Muscle layer of colon (tissue), 2 donors: ENCODE data around the gene SNCA.

Experiments used
- H3K27ac ChIP-seq: one replicate; pipeline ENCODE4 v1.7.0; 2013; ENCODE audit warnings: low read depth, mild to moderate bottlenecking, low read length, moderate library complexity
- H3K27me3 ChIP-seq, 2 donors: one replicate each; pipeline ENCODE4 v1.7.0; 2013; ENCODE audit warnings: low read length in 2 of 2, mild to moderate bottlenecking in 2 of 2; ENCODE audit not compliant: insufficient read depth in 2 of 2, control insufficient read depth in 1 of 2
- H3K36me3 ChIP-seq: one replicate; pipeline ENCODE4 v1.7.0; 2013; ENCODE audit warnings: mild to moderate bottlenecking, low read length; ENCODE audit not compliant: insufficient read depth
- H3K4me1 ChIP-seq: one replicate; pipeline ENCODE4 v1.7.0; 2013; ENCODE audit warnings: mild to moderate bottlenecking, low read length; ENCODE audit not compliant: insufficient read depth
- H3K4me3 ChIP-seq, 2 donors: one replicate each; pipeline ENCODE4 v1.7.0; 2013; ENCODE audit warnings: low read length in 2 of 2, low read depth in 1 of 2, mild to moderate bottlenecking in 1 of 2, moderate library complexity in 1 of 2
- H3K9ac ChIP-seq: one replicate; pipeline ENCODE4 v1.7.0; 2013; ENCODE audit warnings: low read length
- H3K9me3 ChIP-seq: one replicate; pipeline ENCODE4 v1.7.0; 2013; ENCODE audit warnings: mild to moderate bottlenecking, low read length
- donor health status: abdominal sarcoma.
- donor health status: Adenocarcinoma of cecum.

Gene SNCA

DNA sequence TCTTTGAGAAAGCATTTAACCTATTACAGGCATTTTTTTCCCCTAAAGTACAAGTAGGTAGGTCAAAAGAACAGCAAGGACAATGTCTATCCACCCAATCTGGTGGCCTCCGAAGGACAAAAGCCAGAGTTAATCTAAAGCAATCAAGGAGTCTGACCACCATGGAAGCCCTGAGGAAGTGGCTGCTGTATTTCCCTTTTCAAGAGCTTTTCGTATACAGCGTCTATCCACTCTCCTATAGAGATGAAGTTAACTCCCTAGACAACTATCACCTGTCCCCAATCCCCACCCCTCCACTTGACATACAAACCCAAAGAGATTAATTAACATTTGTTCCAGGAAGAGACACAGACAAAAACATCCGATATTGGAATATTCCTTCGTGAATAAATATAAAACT is 85.5 kb downstream of the SNCA start:
- Histone ChIP-seq H3K36me3 (no peaks in the 10 kb centered on the region), H3K27ac (no peak overlapping the region), H3K27me3 (no peaks in the 10 kb centered on the region), H3K9me3 (no peaks in the 10 kb centered on the region), H3K9ac (no peak overlapping the region), H3K4me3 (no peak overlapping the region), H3K4me1 (peaks cover 12% of the 10 kb centered on the region)

DNA sequence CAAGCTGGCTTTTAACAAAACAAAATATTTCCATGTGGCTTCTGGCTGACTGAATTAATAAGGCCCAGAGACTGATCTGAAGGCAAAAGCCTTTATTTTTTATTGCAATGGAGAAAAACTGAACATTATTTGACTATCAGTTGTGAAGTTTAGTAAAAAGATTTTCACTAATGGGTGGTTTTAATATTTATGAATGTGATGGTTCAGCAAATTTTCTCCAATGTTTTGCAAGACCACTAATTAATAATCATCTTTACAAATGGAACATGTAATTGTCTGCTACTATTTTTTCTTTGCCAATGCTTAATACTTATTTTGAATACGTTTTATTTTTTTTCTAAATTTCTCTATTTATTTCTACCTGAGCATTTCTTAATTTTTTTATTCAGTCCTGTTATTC is 90.6 kb downstream of the SNCA start:
- Histone ChIP-seq H3K4me1 (no peaks in the 10 kb centered on the region), H3K27ac (no peak overlapping the region), H3K27me3 (no peaks in the 10 kb centered on the region), H3K9me3 (no peaks in the 10 kb centered on the region), H3K4me3 (no peak overlapping the region), H3K9ac (no peak overlapping the region), H3K36me3 (no peaks in the 10 kb centered on the region)

DNA sequence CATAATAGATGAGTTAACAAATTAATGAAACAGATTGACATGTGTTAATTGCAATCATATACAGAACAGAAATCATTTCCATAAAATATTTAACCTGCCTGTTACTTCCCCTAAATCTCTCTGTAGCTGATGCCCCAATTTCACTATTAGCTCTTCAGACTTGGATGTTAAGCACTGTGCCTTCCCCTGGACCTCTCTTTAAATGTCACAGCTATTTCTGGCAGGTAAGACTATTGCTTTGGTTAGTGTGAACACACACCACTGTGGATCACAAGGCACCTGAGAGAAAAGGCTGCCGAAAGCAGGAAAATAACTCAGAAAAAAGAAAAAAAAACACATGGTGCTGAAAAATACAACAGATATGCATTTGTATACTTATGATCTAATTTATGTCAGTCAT is 91.3 kb downstream of the SNCA start:
- Histone ChIP-seq H3K27ac (no peak overlapping the region), H3K36me3 (no peaks in the 10 kb centered on the region), H3K9me3 (no peaks in the 10 kb centered on the region), H3K9ac (no peak overlapping the region), H3K4me1 (no peaks in the 10 kb centered on the region), H3K4me3 (no peak overlapping the region), H3K27me3 (no peaks in the 10 kb centered on the region)

DNA sequence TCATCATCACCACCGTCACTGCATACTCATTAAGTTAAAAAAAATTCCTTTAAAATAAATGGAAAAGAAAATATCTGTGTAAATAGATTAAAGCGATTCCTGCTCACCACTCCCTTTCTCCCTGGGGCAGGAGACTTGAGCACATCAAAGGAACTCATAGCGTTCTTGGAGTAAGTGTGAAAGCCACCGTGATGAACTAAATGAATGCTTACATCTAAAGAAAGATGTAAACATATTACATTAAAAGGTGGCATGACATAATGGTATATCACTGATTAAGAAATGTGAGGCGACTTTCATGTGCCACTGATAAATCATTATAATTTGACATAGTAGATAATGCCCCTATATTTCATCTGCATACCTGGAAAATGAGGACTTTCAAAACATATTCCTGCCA is 92.0 kb downstream of the SNCA start:
- Histone ChIP-seq H3K36me3 (no peaks in the 10 kb centered on the region), H3K4me1 (no peaks in the 10 kb centered on the region), H3K9me3 (no peaks in the 10 kb centered on the region), H3K9ac (no peak overlapping the region), H3K27me3 (no peaks in the 10 kb centered on the region), H3K27ac (no peak overlapping the region), H3K4me3 (no peak overlapping the region)

DNA sequence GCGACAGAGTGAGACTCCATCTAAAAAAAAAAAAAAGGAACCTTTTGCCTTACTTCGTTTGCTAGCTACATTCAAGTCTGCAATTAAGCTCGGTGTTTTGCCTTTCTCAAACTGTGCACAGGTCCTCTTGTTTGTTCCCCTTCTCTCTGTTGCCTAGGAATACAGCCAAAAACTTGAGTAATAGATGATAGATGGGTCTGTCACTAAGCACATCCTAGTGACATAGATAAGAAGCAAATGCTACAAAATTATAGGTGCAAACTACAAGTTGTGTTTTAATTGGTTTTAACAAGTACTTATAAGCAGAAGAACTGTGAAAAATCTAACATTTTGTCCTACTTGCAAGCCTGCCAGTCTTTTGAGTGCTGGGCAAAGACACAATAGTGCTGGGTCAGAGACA is 95.2 kb downstream of the SNCA start:
- Histone ChIP-seq H3K27ac (no peak overlapping the region), H3K9me3 (no peaks in the 10 kb centered on the region), H3K4me3 (no peak overlapping the region), H3K4me1 (no peaks in the 10 kb centered on the region), H3K27me3 (no peaks in the 10 kb centered on the region), H3K9ac (no peak overlapping the region), H3K36me3 (no peaks in the 10 kb centered on the region)

DNA sequence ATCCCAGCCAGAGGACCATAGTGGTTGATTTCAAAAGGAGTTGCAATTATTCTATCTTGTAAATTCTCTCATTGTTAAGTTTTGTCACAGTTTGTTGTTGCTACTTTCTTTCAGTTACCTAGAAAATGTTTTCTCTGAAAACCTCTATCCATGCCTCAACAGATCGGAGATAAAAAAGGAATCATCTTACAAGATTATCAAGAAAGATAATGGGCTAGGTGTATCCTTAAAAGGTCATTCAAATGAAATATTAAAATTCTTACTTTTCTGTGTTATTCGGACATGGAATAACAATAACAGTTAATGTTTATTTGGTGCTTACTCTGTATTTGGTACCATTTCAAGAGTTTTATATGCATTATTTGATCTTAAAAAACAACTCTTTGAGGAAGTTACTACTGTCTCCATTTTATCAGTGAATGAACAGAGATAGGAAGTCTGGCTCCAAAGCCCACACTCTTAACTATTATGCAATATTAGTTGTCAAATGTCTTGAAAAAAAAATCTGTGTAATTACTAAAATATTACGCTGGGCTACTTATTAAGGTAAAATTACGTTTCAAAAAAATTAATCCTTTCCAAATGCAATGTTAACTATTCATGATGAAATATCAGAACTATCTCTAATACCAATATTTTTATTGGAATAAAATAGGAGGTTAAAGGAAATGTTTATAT is 97.5 kb downstream of the SNCA start:
- H3K27ac ChIP-seq: no peak overlapping the region
- H3K27me3 ChIP-seq: no peaks in the 10 kb centered on the region
- no peak overlapping the region for H3K9ac ChIP-seq
- no peak overlapping the region for H3K4me3 ChIP-seq
- H3K9me3 ChIP-seq: no peaks in the 10 kb centered on the region
- H3K36me3 ChIP-seq: no peaks in the 10 kb centered on the region
- no peaks in the 10 kb centered on the region for H3K4me1 ChIP-seq

DNA sequence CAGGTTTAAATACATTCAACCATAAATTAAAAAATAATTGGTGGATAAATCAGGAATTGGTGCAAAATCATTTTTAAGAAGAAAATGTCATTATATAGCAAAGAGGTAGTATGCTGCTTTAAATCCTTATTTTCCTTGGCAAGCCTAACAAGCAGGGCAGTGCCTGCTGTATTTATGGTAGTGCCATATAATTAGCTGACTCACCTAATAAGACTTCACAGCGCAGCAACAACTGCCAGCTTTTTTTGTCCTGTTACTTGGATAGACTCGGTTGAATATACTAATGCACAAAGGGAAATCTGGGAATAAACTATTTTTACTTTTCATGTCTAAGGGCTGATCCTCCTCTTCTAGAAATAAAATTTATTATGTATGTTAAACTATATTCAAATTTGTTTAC is 99.1 kb downstream of the SNCA start:
- H3K27me3 ChIP-seq: no peaks in the 10 kb centered on the region
- H3K4me1 ChIP-seq: no peaks in the 10 kb centered on the region
- no peak overlapping the region for H3K27ac ChIP-seq
- H3K36me3 ChIP-seq: no peaks in the 10 kb centered on the region
- H3K4me3 ChIP-seq: no peak overlapping the region
- no peak overlapping the region for H3K9ac ChIP-seq
- no peaks in the 10 kb centered on the region for H3K9me3 ChIP-seq

DNA sequence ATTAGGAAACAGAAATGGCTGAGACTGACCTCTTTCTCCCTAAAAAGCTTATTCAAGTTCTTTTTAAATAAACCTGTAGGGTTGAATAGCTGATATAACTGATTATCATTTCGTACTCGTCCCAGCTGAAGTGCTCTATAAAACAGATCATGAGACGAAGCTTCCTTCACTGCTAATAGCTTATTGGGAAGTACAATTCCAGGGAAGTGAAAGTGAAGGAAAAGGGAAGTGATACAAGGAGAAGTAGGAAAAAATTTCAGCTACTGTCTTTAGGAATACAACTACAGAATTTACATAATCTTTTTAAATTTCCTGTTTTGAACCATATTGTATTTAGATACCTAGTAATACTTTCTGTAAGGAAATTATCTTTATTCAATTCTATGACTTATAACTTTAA is 103.0 kb downstream of the SNCA start:
- no peak overlapping the region for H3K27ac ChIP-seq
- no peak overlapping the region for H3K9ac ChIP-seq
- no peaks in the 10 kb centered on the region for H3K27me3 ChIP-seq
- H3K36me3 ChIP-seq: no peaks in the 10 kb centered on the region
- no peaks in the 10 kb centered on the region for H3K4me1 ChIP-seq
- no peaks in the 10 kb centered on the region for H3K9me3 ChIP-seq
- no peak overlapping the region for H3K4me3 ChIP-seq

DNA sequence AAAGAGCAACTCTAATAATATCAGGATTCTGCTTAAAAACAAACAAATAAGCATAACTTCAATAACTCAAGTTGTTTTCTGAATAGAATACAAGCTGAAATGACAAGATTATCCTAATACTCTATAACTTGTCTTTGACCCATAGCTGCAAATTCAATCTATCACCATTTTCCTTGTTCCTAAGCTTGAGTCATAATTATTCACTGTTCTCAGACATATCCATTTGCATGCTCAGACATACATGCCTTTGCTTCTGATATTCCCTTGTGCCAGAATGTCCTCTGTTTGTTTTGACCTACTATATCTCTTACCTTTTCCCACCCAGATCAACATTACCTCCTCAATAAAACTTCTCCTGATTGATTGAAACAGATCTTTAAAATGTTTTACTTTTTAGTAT is 109.7 kb downstream of the SNCA start:
- Histone ChIP-seq H3K4me1 (no peaks in the 10 kb centered on the region), H3K27ac (no peak overlapping the region), H3K27me3 (no peaks in the 10 kb centered on the region), H3K36me3 (no peaks in the 10 kb centered on the region), H3K4me3 (no peak overlapping the region), H3K9me3 (no peaks in the 10 kb centered on the region), H3K9ac (no peak overlapping the region)

DNA sequence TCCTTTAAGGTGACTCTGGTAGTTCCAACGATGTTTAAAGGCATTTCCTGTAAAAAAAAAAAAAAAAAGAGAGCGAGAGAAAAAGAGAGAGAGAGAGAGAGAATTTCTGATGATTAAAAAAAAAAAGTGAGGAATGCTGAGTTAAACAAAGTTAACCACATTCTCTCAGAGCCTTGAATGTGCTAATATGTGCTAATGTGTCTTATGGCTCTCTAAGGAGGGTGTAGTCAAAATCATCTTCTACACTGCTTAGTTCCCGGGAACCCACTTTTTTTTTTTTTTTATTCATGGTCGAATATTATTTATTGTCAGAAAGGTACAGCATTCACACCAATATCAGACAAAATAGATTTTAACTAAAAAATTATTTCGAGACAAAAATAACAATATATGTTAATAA is 111.7 kb downstream of the SNCA start:
- H3K27me3 ChIP-seq: no peaks in the 10 kb centered on the region
- no peak overlapping the region for H3K4me3 ChIP-seq
- H3K4me1 ChIP-seq: no peaks in the 10 kb centered on the region
- no peak overlapping the region for H3K9ac ChIP-seq
- no peaks in the 10 kb centered on the region for H3K9me3 ChIP-seq
- H3K27ac ChIP-seq: no peak overlapping the region
- no peaks in the 10 kb centered on the region for H3K36me3 ChIP-seq

DNA sequence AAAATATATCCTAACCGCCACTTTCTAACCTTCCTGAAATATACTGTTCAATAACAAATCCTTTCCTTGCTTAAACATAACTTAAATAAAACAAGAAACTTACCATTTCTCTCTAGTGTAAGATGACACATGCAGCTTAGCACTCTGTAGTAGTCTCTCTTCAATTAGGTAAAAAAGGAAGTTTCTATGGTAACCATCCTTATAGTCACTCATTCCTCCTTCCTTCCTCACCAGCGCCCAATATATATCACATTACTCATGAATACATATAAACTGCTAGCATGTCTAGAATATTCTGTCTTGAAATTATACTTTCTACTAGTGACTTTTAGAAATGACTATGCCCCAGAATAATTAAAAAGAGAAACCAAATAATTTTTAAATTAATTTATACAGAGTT is 112.2 kb downstream of the SNCA start:
- Histone ChIP-seq H3K27me3 (no peaks in the 10 kb centered on the region), H3K4me3 (no peak overlapping the region), H3K36me3 (no peaks in the 10 kb centered on the region), H3K9ac (no peak overlapping the region), H3K4me1 (no peaks in the 10 kb centered on the region), H3K27ac (no peak overlapping the region), H3K9me3 (no peaks in the 10 kb centered on the region)

DNA sequence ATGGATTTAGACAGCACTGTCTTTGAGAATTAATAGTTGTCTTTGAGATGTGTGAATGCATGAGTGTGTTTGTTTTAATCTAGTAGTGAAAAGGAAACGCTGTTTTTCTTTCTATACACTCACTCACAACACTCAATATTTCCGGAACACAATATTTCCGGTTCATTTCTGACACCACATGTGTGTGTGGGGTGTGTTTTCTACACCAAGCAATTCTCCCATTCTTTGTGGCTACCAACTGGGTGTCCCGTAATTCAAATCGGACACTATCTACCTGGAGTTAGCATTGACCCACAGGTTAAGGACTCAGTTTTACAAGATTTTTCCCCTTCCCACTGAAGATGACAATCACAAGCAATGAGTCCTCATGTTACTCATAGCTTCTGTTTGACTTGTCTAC is 113.9 kb downstream of the SNCA start:
- Histone ChIP-seq H3K27ac (no peak overlapping the region), H3K4me1 (no peaks in the 10 kb centered on the region), H3K36me3 (no peaks in the 10 kb centered on the region), H3K9me3 (no peaks in the 10 kb centered on the region), H3K4me3 (no peak overlapping the region), H3K9ac (no peak overlapping the region), H3K27me3 (no peaks in the 10 kb centered on the region)
